ENCODE data around the gene TMEM72.

DNA sequence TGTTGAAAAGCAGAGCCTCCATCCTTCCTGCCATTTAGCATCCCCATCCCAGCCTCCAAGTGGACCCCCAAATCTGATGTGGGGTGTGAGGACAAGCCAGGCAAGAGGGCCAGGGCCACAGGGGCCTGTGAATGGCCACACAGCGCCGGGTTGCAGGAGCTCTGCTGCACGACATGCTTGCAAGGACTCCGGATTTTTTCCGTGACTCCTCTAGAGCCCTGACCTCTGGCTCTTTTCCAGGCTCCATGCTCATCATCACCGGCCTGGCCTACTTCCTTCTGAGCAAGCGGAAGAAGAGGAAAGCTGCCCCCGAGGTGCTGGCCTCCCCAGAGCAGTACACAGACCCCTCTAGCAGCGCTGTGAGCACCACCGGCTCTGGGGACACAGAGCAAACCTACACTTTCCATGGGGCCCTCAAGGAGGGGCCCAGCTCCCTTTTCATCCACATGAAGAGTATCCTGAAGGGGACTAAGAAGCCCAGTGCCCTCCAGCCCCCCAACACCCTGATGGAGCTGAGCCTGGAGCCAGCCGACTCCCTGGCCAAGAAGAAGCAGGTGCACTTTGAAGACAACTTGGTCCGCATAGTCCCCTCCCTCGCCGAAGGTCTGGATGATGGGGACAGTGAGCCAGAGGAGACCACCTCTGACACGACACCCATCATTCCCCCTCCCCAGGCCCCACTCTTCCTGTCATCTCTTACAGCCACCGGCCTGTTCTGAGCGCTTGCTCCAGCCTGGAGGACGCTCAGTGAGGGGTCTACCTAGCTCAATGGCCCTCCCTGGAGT lies 23.5 kb downstream of the TMEM72 start:
- TF ChIP-seq POLR2A (IDR thresholded peaks at IDR 0.05) (no peak), CTCF (IDR thresholded peaks at IDR 0.05) (no peak)

All from thyroid gland (tissue), 4 donors.